Smooth muscle cell (in vitro differentiated cells): ENCODE data around the gene EIF4E2. TPM values are rescaled to one million over a fixed set of nuclear protein-coding genes. Genes with fewer than 3 reads are reported as not detected.

ENCODE experiments used
- DNase-seq: peaks from one replicate; lab custom pipeline; 2025; ENCODE audit not compliant: unreplicated experiment; lab: John Stamatoyannopoulos, UW
- H2AFZ ChIP-seq: fragments of 200-600 bp; sonication (generic); 2 replicates; pipeline ENCODE4 v1.6.0; 2016; ENCODE audit warnings: antibody characterized with exemption, low read depth, mild to moderate bottlenecking
- H3F3A ChIP-seq: fragments of 200-600 bp; sonication (generic); 2 replicates; pipeline ENCODE4 v1.6.0; 2017; ENCODE audit warnings: antibody characterized with exemption, low read depth
- H3K27ac ChIP-seq: fragments of 200-600 bp; sonication (generic); 2 replicates; pipeline ENCODE4 v1.5.1; 2016; ENCODE audit warnings: low read depth, mild to moderate bottlenecking
- H3K27me3 ChIP-seq: fragments of 200-600 bp; sonication (generic); 2 replicates; pipeline ENCODE4 v1.6.1; 2016; ENCODE audit warnings: low read depth, mild to moderate bottlenecking
- H3K36me3 ChIP-seq: fragments of 200-600 bp; sonication (generic); 2 replicates; pipeline ENCODE4 v1.5.1; 2016; ENCODE audit warnings: low read depth
- H3K4me1 ChIP-seq: fragments of 200-600 bp; sonication (generic); 2 replicates; pipeline ENCODE4 v1.5.1; 2016; ENCODE audit warnings: low read depth
- H3K4me2 ChIP-seq: fragments of 200-600 bp; sonication (generic); 2 replicates; pipeline ENCODE4 v1.6.0; 2016; ENCODE audit warnings: mild to moderate bottlenecking
- H3K4me3 ChIP-seq: fragments of 200-600 bp; sonication (generic); 2 replicates; pipeline ENCODE4 v1.5.1; 2016; ENCODE audit warnings: mild to moderate bottlenecking
- H3K79me2 ChIP-seq: fragments of 200-600 bp; sonication (generic); 2 replicates; pipeline ENCODE4 v1.6.0; 2016; ENCODE audit warnings: low read depth, mild to moderate bottlenecking
- H3K9ac ChIP-seq: fragments of 200-600 bp; sonication (generic); 2 replicates; pipeline ENCODE4 v1.6.0; 2016; ENCODE audit warnings: low read depth
- H3K9me3 ChIP-seq: fragments of 200-600 bp; sonication (generic); replicated peaks from 2 replicates; pipeline ENCODE4 v1.5.1; 2016; ENCODE audit warnings: low read depth
- H4K20me1 ChIP-seq: fragments of 200-600 bp; sonication (generic); 2 replicates; pipeline ENCODE4 v1.6.0; 2016; ENCODE audit warnings: low read depth
- CTCF ChIP-seq: fragments of 200-600 bp; sonication (generic); IDR thresholded peaks from 2 replicates; pipeline ENCODE4 v1.5.1; 2017; ENCODE audit warnings: borderline replicate concordance, mild to moderate bottlenecking, antibody characterized with exemption; ENCODE audit not compliant: insufficient read depth, poor library complexity, severe bottlenecking
- WGBS: methylation state at CpG from one replicate; pipeline ENCODE4 v1.1.7; 2016; ENCODE audit warnings: low lambda C conversion rate; 5-methylcytosine and 5-hydroxymethylcytosine counted together
- polyA plus RNA-seq: library from polyadenylated mRNA; unstranded; fragments of >200 nt; fragmentation: Nextera tagmentation; extraction: Ambion mirVana; gene quantifications from 2 replicates; pipeline ENCODE4 v1.2.1, GENCODE V29; 2016
- total RNA-seq: library from RNA; depleted of rRNA; stranded (reverse); fragments of >200 nt; gene quantifications from 2 replicates; pipeline ENCODE4 v1.2.3, GENCODE V29; 2014

Gene EIF4E2
- total and polyA plus RNA-seq, 2 experiments from 2014 or later, result 83.1 to 189 TPM

- Histone ChIP-seq H3F3A (no peaks in the 10 kb centered on the region), H3K4me2 (no peak overlapping the region), H3K9ac (no peak overlapping the region), H3K4me1 (peaks cover 17% of the 10 kb centered on the region), H3K79me2 (no peaks in the 10 kb centered on the region), H3K4me3 (no peak overlapping the region), H3K9me3 (no peaks in the 10 kb centered on the region), H3K27ac (no peak overlapping the region), H3K27me3 (peaks cover 56% of the 10 kb centered on the region), H3K36me3 (no peaks in the 10 kb centered on the region), H4K20me1 (no peaks in the 10 kb centered on the region), H2AFZ (no peak overlapping the region)
- no peak for TF ChIP-seq CTCF
- DNase-seq, result no peak
- 67% methylated on average over 2 of the region's 2 CpGs for WGBS
Observed at GRCh38 chr2:232504438-232504837, 46.1 kb upstream of the EIF4E2 start.

GRCh38 chr2:232505856-232506255 lies 44.6 kb upstream of the EIF4E2 start:
- Histone ChIP-seq H3F3A (no peaks in the 10 kb centered on the region), H3K4me1 (peaks cover 17% of the 10 kb centered on the region), H4K20me1 (no peaks in the 10 kb centered on the region), H3K4me3 (no peak overlapping the region), H3K27ac (no peak overlapping the region), H3K36me3 (no peaks in the 10 kb centered on the region), H3K9me3 (no peaks in the 10 kb centered on the region), H3K79me2 (no peaks in the 10 kb centered on the region), H3K27me3 (peaks cover 52% of the 10 kb centered on the region), H2AFZ (no peak overlapping the region), H3K4me2 (no peak overlapping the region), H3K9ac (no peak overlapping the region)
- no peak for TF ChIP-seq CTCF
- no peak for DNase-seq
- 50% methylated on average over 10 of the region's 10 CpGs for WGBS

DNA sequence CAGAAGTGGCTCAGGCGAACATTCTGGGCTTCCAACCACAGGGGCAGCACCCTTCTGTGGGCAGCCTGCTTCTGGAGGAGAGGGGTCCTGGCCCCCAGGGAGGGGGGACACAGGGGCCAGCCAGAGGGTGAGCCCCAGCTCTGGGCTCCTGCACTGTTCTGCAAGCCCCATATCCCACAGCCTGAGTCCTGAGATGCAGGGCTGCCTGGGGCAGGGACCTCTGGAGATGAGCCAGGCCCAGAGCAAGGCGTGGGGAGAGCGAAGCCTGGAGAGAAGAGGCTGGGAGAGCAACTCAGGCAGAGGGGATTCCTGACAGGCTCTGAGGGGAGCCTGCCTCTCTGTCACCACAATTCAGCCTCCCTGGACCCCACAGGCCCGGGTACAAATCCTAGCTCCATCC lies 43.8 kb upstream of the EIF4E2 start:
- peaks cover 49% of the 10 kb centered on the region for H3K27me3 ChIP-seq
- H4K20me1 ChIP-seq, result no peaks in the 10 kb centered on the region
- H3K4me3 ChIP-seq, result no peak overlapping the region
- no peaks in the 10 kb centered on the region for H3K79me2 ChIP-seq
- peaks cover 16% of the 10 kb centered on the region for H3K4me1 ChIP-seq
- H3K36me3 ChIP-seq, result no peaks in the 10 kb centered on the region
- no peak overlapping the region for H2AFZ ChIP-seq
- no peak for DNase-seq
- H3K9me3 ChIP-seq, result no peaks in the 10 kb centered on the region
- TF ChIP-seq CTCF, result no peak
- no peaks in the 10 kb centered on the region for H3F3A ChIP-seq
- H3K4me2 ChIP-seq, result no peak overlapping the region
- no peak overlapping the region for H3K9ac ChIP-seq
- 87% methylated on average over 4 of the region's 4 CpGs for WGBS
- H3K27ac ChIP-seq, result no peak overlapping the region

GRCh38 chr2:232508251-232508650 lies 42.2 kb upstream of the EIF4E2 start:
- Histone ChIP-seq H3K4me2 (no peak overlapping the region), H3K9me3 (no peaks in the 10 kb centered on the region), H3K4me3 (no peak overlapping the region), H3K27me3 (peaks cover 42% of the 10 kb centered on the region), H3K79me2 (no peaks in the 10 kb centered on the region), H3K27ac (no peak overlapping the region), H3K4me1 (peaks cover 10% of the 10 kb centered on the region), H2AFZ (no peak overlapping the region), H4K20me1 (no peaks in the 10 kb centered on the region), H3K9ac (no peak overlapping the region), H3K36me3 (no peaks in the 10 kb centered on the region), H3F3A (no peaks in the 10 kb centered on the region)
- DNase-seq, result no peak
- no peak for TF ChIP-seq CTCF
- WGBS, result 83% methylated on average over 7 of the region's 7 CpGs
